PC-9 (cell line): ENCODE results near the gene PGPEP1. TPM values are rescaled to one million over a fixed set of nuclear protein-coding genes. Genes with fewer than 3 reads are reported as not detected.
A peak's percentile ranks its signal among the peaks of the same experiment; 100 is the strongest.

Source experiments
- BruUV-seq: library from RNA; stranded (reverse); fragments of 400-500 nt; replicated peaks from 2 replicates; lab custom pipeline; 2021; lab: Mats Ljungman, UMichigan
- CTCF ChIA-PET: fragments of 300-600 bp; sonication (Branson Sonifier 250); formaldehyde crosslinking; loops from one replicate; lab custom pipeline; 2022; ENCODE audit warnings: antibody characterized with exemption; lab: Charles Lee
- POLR2A ChIA-PET: fragments of 300-600 bp; sonication (Branson Sonifier 250); formaldehyde crosslinking; loops from one replicate; lab custom pipeline; 2022; ENCODE audit warnings: antibody characterized with exemption; ENCODE audit not compliant: unreplicated experiment; lab: Charles Lee
- DNase-seq, 2 experiments: peaks; one replicate each; pipeline versions ENCODE4 v3.0.0 to v3.0.0-alpha.2; 2015 to 2022; ENCODE audit warnings: mixed read lengths in 1 of 2
- H2AFZ ChIP-seq: fragments of 200-600 bp; sonication (generic); 2 replicates; pipeline ENCODE4 v1.8.1; 2017; ENCODE audit warnings: antibody characterized with exemption
- H3F3A ChIP-seq: fragments of 200-600 bp; sonication (generic); 2 replicates; pipeline ENCODE4 v1.8.1; 2017; ENCODE audit warnings: antibody characterized with exemption, mild to moderate bottlenecking, low read depth; ENCODE audit not compliant: insufficient read depth
- H3K27ac ChIP-seq: fragments of 200-600 bp; sonication (generic); 2 replicates; pipeline ENCODE4 v1.6.1; 2016; ENCODE audit warnings: mixed run types
- H3K27me3 ChIP-seq: fragments of 200-600 bp; sonication (generic); 2 replicates; pipeline ENCODE4 v1.6.1; 2016; ENCODE audit warnings: low read depth, mixed run types; ENCODE audit not compliant: insufficient read depth
- H3K36me3 ChIP-seq: fragments of 200-600 bp; sonication (generic); 2 replicates; pipeline ENCODE4 v1.6.1; 2016; ENCODE audit warnings: low read depth, mixed run types
- H3K4me1 ChIP-seq: fragments of 200-600 bp; sonication (generic); replicated peaks from 2 replicates; pipeline ENCODE4 v1.6.1; 2016; ENCODE audit warnings: mixed run types; ENCODE audit not compliant: insufficient read depth
- H3K4me2 ChIP-seq: fragments of 200-600 bp; sonication (generic); 2 replicates; pipeline ENCODE4 v1.6.1; 2017; ENCODE audit warnings: mixed run types
- H3K4me3 ChIP-seq: fragments of 200-600 bp; sonication (generic); 2 replicates; pipeline ENCODE4 v1.6.1; 2016; ENCODE audit warnings: mixed run types
- H3K79me2 ChIP-seq: fragments of 200-600 bp; sonication (generic); 2 replicates; pipeline ENCODE4 v1.6.1; 2017; ENCODE audit warnings: low read depth, mixed run types
- H3K9me2 ChIP-seq: fragments of 200-600 bp; sonication (generic); 2 replicates; pipeline ENCODE4 v1.8.1; 2017; ENCODE audit warnings: mild to moderate bottlenecking; ENCODE audit not compliant: insufficient read depth
- H3K9me3 ChIP-seq: fragments of 200-600 bp; sonication (generic); 2 replicates; pipeline ENCODE4 v1.8.1; 2016; ENCODE audit warnings: low read depth; ENCODE audit not compliant: insufficient read depth
- H4K20me1 ChIP-seq: fragments of 200-600 bp; sonication (generic); 2 replicates; pipeline ENCODE4 v1.8.1; 2017; ENCODE audit not compliant: insufficient read depth
- CTCF ChIP-seq: fragments of 200-600 bp; sonication (generic); conservative IDR thresholded peaks from 2 replicates; pipeline ENCODE4 v1.6.1; 2017; ENCODE audit warnings: mixed run types, antibody characterized with exemption, mild to moderate bottlenecking, moderate library complexity
- EZH2 ChIP-seq: fragments of 200-600 bp; sonication (generic); IDR thresholded peaks from 2 replicates; pipeline ENCODE4 v1.8.0; 2017; ENCODE audit warnings: antibody characterized with exemption, low read depth
- intact Hi-C: fragments of 100-400 bp; cut with micrococcal nuclease; formaldehyde crosslinking; loops from one replicate; pipeline ENCODE4 v1.10.0; 2022; ENCODE audit not compliant: unreplicated experiment
- total RNA-seq: library from RNA; stranded (reverse); gene quantifications from 2 replicates; pipeline ENCODE4 v1.2.3, GENCODE V29; 2021

The PGPEP1 gene
- total RNA-seq, 1 experiment from 2014 or later: 53.6 TPM

GRCh38 chr19:18304458-18305310 is 35.7 kb upstream of the PGPEP1 start:
- no peaks in the 10 kb centered on the region for H3K27me3 ChIP-seq
- H3K36me3 ChIP-seq: no peaks in the 10 kb centered on the region
- H3K4me2 ChIP-seq: peak overlapping the region; percentile 63
- no peak overlapping the region for H2AFZ ChIP-seq
- BruUV-seq: TSS peak; percentile 86
- no peaks in the 10 kb centered on the region for H3K9me3 ChIP-seq
- H3K4me1 ChIP-seq: peaks cover 42% of the 10 kb centered on the region
- ChIA-PET CTCF (interaction anchor here (0.5 to 1.9 kb wide), 5 partner anchors 12 to 388 kb away, joined by 3 to 17 read pairs (median 5); no protein-coding TSS in a partner anchor), POLR2A (interaction anchor here (0.6 to 3.4 kb wide), 9 partner anchors 12 to 866 kb away, joined by 3 to 63 read pairs (median 7); partner anchors contain the start of genes JUND and LSM4)
- H3K9me2 ChIP-seq: no peaks in the 10 kb centered on the region
- intact Hi-C loops: loop anchor here (1.0 to 2.0 kb wide), 2 partner anchors 18 to 23 kb away; partner anchors contain the start of genes JUND and LSM4
- no peaks in the 10 kb centered on the region for H4K20me1 ChIP-seq
- TF ChIP-seq CTCF: no peak
- TF ChIP-seq EZH2: no peak
- H3F3A ChIP-seq: peaks cover 70% of the 10 kb centered on the region
- peak overlapping the region; percentile 48 for H3K27ac ChIP-seq
- H3K79me2 ChIP-seq: no peaks in the 10 kb centered on the region; the same call in 1 of the 2 replicates
- H3K4me3 ChIP-seq: peak overlapping the region; percentile 8; the same call in 1 of the 2 replicates
- peak in 1 of 2 experiments; percentile 88 for DNase-seq

DNA sequence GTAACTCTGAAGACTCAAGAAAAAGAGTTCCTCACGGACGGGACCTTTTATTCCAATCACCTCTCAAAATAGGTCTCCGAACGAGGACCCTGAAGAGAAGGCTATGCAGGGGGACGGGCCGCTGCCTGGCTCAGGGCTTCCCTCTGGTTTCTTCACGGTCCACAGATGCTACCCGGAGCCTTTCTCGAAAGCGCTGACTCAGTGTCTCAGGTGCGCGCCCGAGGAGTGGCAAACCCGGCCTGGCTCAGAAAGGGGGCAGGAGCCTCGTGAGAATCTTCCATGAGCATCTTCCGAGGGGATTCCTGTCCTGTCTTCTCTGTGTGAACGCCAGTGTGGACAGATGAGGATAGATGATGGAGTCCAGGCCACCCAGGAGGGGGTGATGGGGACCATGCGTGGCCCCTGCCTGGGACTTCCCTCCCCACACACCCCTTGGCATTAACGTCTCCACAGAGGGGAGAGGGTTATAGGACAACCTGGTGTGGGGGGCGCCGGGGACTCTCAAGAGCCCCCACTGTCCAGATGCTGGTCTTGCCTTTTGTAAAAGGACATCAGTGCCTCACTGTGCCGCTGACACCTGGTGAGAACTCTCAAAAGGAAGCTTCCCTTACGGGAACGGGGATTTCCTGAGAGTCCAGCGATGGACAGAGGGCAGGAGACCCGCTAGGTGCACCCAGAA is 34.0 kb upstream of the PGPEP1 start:
- H3K79me2 ChIP-seq: no peaks in the 10 kb centered on the region; the same call in 1 of the 2 replicates
- no peaks in the 10 kb centered on the region for H3K9me3 ChIP-seq
- intact Hi-C loops: no loop called here
- no peak overlapping the region for H3K4me2 ChIP-seq
- H3K4me1 ChIP-seq: peaks cover 28% of the 10 kb centered on the region
- no peaks in the 10 kb centered on the region for H3K9me2 ChIP-seq
- no peak overlapping the region for H3K27ac ChIP-seq
- no peaks in the 10 kb centered on the region; the same call in 1 of the 2 replicates for H4K20me1 ChIP-seq
- peaks cover 56% of the 10 kb centered on the region; the same call in 1 of the 2 replicates for H3F3A ChIP-seq
- ChIA-PET POLR2A (interaction anchor here (3.4 kb wide), 1 partner anchor 25 kb away, joined by 63 read pairs; the partner anchor contains the start of gene JUND), CTCF (interaction anchor here (1.1 kb wide), 1 partner anchor 16 kb away, joined by 3 read pairs; no protein-coding TSS in a partner anchor)
- 0 out of 2 replicates have a peak, but pooled peaks cover 3% of the 10 kb centered on the region for H3K36me3 ChIP-seq
- DNase-seq: no peak
- H3K4me3 ChIP-seq: no peak overlapping the region
- no peaks in the 10 kb centered on the region for H3K27me3 ChIP-seq
- BruUV-seq: no TSS peak
- no peak for TF ChIP-seq CTCF
- TF ChIP-seq EZH2: no peak
- no peak overlapping the region for H2AFZ ChIP-seq

- POLR2A ChIA-PET: no interaction called here
- CTCF ChIA-PET: interaction anchor here (1.1 kb wide), 1 partner anchor 15 kb away, joined by 3 read pairs; no protein-coding TSS in a partner anchor
These were observed 33.5 kb upstream of the PGPEP1 start for GRCh38 chr19:18306888-18307260.

More at GRCh38 chr19:18306888-18307260, 33.5 kb upstream of the PGPEP1 start:
- H3K36me3 ChIP-seq: 0 out of 2 replicates have a peak, but pooled peaks cover 3% of the 10 kb centered on the region
- no peak for DNase-seq
- H3K9me2 ChIP-seq: no peaks in the 10 kb centered on the region
- TF ChIP-seq CTCF (no peak), EZH2 (no peak)
- intact Hi-C loops: no loop called here
- no peak overlapping the region for H2AFZ ChIP-seq
- H3K4me1 ChIP-seq: peaks cover 24% of the 10 kb centered on the region
- no peak overlapping the region for H3K4me2 ChIP-seq
- BruUV-seq: no TSS peak
- no peak overlapping the region for H3K4me3 ChIP-seq
- no peaks in the 10 kb centered on the region for H3K27me3 ChIP-seq
- H4K20me1 ChIP-seq: peaks cover 4% of the 10 kb centered on the region; the same call in 1 of the 2 replicates
- H3K27ac ChIP-seq: no peak overlapping the region
- peaks cover 50% of the 10 kb centered on the region; the same call in 1 of the 2 replicates for H3F3A ChIP-seq
- no peaks in the 10 kb centered on the region for H3K9me3 ChIP-seq
- H3K79me2 ChIP-seq: no peaks in the 10 kb centered on the region; the same call in 1 of the 2 replicates
